HG03175 (cell line): Measurements from ENCODE around the gene CACNA2D3.

Experiments
- ATAC-seq: cut with Tn5 transposase; IDR thresholded peaks from one replicate; pipeline ENCODE4 v1.9.1; 2021; ENCODE audit warnings: mild to moderate bottlenecking, moderate library complexity; ENCODE audit not compliant: unreplicated experiment

The CACNA2D3 gene

DNA sequence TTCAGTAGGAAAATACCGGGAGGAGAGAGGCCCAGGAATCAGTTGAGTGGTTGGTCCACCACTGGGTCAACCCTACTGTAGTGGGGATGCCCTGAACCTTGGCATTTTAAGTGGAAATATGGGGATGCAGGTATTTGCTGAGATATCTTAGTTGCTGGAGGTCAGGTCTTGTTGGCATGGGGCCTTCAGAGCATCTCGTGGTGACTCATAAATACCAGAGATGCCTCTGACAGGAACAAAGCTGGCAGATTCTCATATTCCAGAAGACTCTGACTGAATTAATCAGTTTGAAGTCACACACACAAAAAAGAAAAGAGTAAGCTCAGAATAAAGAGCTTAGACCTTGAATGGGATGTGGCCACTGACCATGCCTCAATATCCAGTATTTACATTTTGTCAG, 91.6 kb downstream of the CACNA2D3 start:
- ATAC-seq = no peak

DNA sequence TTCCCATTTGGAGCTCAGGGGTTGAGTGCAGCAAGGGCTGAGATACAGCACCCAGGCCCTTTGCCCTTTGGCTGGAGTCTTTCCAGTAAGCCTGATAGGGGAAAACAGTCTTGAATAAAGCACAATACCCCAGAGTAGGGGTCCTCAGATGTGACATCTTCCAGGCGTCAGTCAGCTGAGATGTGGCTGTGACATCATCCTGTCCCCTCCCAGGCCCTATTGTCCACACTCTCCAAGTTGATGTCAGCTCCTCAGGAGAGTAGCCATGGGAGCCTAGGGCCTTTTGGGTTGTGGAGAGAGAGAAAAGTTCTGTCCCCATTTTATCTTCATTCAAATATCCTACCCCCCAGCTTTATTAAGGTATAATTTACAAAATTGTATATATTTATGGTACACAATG, 92.5 kb downstream of the CACNA2D3 start:
- ATAC-seq = no peak

DNA sequence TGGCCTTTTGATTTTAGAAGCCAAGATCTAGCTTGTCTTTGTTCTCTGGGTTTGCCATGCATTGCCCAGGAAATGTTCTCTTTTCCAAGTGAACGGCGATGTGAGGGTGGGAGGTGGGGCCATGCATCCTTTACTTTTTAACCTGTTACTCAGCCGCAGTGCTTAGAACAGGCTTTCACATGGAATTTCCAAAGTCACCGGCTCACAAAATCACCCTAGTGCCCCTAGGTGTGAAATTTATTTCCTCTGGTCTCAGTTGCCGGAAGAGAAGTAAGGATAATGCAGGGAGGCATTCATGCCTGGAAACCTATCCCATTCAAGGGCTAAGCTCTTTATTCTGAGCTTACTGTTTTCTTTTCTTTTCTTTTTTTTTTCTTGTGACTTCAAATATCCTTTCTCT, 93.2 kb downstream of the CACNA2D3 start:
- ATAC-seq = no peak

DNA sequence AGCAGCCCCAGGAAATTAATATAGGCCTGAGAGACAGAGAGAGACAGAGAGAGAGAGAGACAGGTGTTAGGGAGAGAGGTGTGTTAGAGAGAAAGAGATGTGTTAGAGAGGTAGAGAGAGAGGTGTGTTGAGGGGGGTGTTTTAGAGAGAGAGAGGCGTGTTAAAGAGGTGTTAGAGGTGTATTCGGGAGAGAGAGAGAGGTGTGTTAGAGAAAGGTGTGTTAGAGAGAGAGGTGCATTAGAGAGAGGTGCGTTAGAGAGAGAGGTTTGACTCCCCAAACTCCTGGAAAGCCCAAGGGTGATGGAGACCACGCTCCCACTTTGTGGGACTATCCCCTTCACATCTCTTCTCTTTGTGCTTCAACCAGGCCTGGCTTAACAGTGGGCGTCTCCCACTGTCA, 95.5 kb downstream of the CACNA2D3 start:
- no peak for ATAC-seq

DNA sequence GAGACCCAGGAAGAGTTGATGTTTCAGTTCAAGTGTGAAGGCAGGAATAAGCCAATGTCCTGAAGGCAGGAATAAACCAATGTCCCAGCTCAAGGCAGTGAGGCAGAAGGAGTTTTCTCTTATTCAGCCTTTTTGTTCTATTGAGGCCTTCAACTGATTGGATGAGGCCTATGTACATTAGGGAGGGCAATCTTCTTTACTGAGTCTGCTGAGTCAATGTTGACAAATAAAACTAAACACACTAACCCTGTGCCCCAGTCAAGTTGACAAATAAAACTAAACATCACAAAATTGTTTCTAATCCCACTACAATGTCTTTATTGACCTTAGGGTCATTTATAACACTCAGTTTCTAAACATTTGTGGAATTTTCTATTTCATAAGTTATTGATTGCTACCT, 100.0 kb downstream of the CACNA2D3 start:
- no peak for ATAC-seq

DNA sequence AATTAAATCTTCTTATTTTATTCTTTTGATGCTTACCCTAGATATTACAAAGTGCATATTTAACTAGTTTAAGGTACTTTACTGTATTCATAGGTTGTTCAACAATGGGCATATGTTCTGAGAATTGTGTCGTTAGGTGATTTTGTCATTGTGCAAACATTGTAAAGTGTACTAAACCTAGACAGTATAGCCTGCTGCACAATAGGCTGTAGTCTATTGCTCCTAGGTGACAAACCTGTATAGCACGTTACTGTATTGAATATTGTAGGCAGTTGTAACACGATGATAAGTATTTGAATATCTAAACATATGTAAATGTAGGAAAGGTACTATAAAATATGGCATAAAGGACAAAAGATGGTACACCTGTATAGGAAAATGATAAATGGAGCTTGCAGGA, 100.7 kb downstream of the CACNA2D3 start:
- ATAC-seq = no peak

DNA sequence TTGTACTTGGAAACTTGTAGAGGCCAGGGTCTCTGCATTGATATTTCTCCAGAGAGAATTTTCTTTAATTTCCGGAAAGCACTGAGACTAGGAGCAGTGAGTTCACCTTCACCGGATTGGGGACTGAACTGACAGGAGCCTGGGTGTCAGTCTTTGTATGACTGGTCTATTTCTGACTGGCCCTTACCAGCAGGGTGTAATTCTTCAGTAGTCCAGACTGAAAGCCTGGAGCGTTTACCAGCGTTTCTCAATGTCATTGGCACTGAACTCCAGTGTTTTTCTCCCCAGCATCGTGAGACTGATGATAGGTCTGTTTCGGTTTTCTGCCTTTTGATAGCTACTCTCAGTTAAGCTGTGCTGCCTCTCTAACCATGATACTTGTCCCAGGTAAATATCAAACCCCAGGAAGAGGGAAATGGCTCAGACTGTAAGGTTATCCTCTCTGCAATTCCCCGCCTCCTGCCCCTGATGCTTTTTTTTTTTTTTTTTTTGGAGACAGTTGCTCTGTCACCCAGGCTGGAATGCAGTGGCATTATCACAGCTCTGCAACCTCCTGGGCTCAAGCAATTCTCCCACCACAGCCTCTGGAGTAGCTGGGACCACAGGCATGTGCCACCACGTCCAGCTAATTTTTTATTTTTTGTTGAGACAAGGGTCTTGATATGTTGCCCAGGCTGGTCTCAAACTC, 103.6 kb downstream of the CACNA2D3 start:
- ATAC-seq = no peak

DNA sequence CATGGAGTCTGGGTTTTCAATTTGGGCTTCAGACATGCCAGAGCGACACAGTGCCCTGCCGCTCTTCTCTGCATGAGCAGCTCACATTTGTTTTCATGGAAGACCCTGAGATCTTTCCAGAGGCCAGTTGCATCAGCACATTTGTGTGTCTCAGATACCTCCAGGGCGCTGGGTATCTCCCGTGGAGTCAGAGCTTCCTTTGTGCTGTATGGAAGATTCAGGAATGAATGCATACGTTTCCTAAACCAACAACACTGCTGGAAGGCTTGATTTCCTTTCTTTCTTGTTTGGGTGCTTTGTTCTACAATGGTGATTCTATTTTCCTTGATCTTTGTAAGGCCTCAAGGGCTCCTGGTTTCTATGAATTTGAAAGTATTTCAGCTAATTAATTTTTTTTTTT, 106.5 kb downstream of the CACNA2D3 start:
- no peak for ATAC-seq

DNA sequence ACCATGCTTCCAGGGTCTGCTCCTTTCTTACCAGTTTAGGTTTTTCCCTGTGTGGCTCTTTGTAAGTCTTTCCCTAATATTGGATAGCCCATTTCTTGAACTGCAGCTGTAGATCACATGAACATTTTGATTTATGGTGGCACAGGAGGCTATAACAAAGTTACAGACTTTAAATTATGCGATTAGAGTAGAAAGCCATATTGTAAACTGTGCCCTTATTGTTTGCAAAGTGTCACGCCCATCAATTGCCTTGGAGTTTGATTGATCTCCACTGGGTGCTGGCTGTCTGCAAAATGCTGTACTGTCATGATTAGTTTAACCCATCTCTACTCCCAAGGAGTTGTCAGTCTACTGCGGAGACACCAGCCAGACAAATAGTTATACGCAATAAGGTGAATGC, 110.3 kb downstream of the CACNA2D3 start:
- no peak for ATAC-seq

DNA sequence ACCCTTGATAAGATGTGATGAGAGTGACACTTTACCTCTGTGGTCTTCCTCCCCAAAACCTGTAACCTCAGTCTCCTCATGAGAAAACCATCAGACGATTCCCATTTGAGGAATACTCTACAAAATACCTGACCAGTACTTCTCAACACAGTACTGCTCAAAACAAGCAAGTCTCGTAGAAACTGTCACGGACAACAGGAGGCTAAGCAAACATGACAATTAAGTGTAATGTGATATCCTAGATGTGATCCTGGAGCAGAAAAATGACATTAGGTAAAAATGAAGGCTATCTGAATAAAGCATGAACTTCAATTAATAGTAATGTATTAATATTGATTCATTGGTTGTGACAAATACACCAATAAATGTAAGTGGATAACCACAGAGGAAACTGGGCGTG, 113.6 kb downstream of the CACNA2D3 start:
- ATAC-seq = no peak

DNA sequence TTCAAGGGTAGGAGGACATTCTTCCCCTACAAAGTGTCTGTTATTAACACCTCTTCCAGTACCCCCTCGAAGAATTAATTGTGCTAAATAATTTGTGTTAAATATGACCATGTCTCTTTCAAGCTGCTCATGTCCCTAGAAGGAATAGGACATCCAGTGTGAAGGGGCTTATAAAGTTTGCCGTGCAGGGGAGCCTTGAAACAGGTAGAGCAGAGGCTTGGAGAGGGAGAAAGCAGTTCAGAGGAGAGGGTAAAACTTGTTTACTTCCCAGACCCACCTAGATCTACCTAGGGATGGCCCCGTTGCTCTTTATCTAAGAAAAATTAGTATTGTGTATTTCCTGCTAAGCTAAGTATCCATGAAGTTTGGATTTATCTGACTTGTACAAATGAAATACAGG, 114.8 kb downstream of the CACNA2D3 start:
- no peak for ATAC-seq

DNA sequence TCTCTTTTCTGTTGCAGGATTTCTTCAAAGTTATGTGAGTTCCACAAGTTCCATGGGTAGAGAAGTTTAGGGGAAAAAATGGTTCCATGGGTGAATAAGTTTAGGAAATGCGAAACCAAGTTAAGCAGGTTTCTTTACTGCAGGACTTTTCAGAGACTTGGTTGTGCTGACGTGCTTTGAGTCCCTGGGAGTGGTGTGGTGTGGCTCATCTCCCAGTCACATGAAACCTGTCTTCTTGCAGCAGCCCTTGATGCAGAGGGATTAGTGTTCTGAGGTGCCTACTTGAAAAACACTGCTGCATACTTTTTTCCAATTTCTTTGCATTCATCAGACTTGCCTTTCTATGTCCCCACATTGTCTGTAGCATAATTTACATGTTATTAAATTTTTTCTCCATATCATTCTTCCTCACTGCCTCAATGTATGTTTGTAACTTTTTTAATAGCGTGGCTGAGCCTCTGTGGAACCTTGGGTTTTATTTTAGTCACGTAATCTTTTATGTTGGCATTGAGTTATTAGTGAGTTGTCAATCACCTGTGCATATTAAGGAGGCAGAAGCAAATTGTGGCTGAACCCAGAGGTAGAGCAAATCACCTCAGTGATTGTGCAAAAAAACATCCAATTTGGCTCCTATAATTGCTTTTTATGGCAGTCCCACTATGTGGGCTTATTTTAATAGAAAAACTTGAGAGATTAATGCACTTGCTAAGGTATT, 115.6 kb downstream of the CACNA2D3 start:
- ATAC-seq = no peak

DNA sequence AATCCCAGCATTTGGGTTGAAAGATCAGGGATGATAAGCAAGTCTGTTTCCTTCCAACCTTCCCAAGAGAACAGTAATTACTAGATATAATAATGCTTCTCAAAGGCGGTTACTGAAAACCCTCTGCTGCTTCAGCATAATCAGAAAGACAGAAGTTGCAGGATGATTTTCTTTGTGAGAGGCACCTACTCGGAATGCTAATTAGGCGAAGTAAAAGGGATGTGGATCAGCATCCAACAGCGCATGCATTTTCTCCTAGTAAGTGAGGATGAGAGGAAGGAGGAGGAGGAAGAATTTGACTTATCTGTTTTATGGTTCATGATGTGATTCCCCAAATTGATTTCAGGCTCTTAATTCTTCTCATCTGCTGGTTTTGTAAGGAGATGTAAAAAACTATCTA, 118.0 kb downstream of the CACNA2D3 start:
- no peak for ATAC-seq

DNA sequence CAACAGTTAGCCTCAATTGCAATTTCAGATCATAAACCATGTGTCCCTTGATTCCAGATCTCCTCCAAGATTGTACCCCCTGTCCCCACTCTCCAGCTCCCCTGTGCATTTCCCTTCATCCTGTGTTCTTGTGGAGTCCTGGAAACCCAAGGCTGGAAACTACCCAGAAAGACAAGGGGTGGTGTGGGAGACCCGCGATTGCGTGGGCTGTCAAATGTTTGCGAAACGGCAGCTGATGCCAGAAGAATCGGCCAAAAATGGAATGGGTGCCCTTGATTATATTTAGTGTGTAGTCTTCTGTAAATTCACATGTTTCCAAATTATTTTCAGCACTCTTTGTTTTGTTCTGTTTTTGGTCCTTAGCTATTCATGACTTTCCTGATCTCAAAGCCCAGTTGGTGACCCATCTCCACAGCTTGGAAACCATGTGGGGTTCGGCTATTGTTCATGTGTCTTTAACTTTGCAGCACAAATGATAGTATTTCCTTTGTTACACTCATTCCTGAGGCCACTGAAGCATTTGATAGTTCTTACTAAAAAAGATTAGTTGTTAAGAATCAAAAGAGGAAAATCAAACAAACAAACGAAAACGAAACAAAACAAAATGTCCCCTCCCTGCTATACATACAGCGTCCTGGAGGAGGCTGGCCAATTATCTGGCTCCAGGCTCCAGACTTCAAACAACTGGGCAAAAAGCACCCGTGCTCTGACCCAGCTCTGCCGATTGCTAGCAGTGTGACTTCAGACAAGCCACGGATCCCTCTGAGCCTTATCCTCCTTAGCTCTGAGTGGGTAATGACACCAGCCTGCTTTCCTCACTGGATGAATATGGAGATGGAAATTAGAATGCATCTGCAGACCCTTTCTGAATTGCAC, 120.9 kb downstream of the CACNA2D3 start:
- ATAC-seq = no peak

DNA sequence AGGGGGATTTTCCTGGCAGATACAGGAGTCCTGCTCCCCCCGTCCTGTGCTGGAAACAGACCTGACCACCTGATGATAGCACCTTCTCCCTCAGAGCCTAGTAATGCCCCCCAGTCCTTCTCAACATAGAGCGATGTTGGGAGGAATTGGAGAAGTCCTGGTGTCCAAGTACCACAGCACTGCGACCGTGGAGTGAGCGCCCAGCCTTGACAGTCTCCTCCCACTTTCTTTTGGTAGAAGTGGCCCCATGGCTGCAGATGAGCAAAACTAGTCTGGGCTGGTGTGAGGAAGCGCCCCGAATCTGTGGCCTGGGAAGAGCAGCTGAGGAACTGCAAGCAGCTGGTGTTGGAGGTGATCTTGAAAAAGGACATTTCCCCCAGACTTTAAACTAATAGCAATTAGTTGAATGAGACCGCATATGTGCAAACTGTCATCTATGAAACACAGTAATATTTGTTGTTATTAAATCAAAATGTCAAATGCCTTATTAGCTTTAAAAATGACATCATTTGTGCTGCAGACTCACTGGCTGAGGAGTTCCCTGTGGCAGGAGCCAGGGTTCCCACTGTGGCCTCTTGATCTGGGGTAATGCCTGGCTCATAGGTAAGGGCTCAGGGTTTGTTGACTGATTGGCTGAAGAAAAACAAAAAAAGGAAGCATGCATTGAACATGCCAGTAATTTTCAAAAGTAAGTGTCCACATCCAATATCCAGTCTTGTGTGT, 121.8 kb downstream of the CACNA2D3 start:
- no peak for ATAC-seq

DNA sequence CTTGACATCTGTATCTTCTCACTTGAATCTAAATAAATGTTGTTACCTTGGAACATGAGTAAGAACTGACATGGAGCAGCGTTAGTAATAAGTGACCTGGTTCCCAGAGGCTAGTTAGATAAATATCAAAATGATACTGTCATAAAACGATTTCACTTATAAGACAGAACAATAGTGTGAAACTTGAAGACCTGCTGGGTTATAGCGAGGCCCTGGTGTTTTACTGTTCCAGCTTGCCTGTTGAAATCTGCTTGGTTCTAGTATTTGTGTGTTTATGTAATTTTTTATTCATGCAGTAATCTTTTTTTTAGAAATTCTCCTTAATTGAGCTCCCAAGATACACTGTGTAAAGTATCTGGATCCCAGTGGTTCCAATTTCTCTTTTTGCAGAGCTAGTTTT, 129.4 kb downstream of the CACNA2D3 start:
- ATAC-seq = no peak

DNA sequence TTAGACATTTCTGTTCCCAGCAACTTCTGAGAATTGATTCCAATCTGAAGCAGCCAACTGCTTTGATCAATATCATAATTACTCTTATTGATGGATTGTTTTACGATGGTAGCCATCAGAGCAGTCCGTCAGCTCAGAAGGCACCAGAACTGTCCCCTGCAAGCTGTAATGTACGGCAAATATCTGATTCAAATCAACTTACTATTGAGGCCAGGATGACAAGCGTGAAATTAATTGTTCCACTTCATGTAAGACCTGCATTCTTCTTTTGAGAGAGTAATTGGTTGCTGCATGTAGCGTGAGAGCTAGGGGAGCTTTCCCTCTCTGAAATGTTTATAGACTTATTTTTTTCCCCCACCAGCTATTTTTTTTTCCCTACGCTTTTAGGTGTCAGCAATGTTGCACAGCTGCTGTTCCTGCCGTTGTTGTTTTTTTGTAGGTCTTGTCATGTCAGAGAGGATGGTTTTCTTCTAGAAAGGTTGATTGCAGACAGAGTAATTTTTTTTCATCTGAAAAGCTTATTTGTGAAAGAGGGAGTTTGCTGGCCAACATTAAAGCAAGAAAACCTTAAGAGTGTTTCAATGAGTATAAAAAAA, 134.9 kb downstream of the CACNA2D3 start:
- no peak for ATAC-seq

DNA sequence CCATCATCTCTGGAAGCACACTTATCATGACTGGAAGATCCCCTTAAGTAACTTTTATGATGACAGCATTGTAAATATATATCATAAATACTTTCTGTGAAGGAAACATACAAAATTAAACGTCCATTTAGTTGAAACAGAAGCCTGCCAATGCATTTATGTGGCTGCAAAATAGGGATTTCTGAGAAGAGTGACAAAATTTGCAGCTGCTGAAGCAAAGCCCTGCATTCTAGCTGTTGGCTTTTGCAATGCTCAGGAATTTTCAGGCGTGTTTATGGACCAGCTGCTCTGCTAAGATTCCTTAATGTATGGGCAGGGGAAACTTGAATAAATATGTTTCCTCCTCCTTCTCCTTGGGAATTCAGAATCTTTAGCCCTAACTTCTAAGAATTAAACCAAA, 137.3 kb downstream of the CACNA2D3 start:
- no peak for ATAC-seq

DNA sequence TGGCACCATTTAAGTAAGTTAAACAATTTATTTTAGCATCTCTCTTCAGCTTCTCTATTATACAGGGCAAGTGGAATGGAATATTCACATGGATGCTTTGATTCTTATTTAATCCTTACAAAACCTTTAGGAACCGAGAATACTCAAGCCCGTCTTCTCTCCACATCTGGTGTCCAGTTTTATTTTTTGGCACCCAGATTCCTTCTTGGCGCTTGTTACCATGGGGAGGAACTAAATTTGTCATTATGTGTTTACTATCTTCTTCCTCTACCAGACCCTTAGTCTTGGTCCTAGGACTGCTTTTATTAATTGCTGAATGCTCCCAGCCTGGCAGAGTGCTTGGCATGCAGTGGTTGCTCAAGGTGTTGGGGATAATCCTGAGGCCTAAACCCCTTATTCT, 138.8 kb downstream of the CACNA2D3 start:
- ATAC-seq = no peak

DNA sequence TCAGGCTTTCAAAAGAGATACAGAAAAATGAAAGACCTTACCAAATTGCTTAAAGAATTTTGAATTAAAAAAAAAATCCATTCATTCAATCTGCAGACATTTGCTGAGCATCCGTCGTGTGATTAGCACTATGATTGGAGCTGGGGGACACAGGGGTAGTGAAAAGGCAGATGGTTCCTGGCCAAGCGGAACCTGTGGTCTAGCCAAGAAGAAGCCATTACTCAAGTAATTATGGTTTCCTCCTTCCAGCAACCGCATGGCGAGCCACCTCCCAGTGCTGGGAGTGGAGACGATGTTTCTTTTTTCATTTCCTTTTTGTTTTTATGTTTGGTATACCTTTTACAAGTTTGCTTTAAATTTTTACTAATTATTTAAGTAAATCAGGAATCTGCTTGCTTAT, 140.2 kb downstream of the CACNA2D3 start:
- ATAC-seq = no peak

DNA sequence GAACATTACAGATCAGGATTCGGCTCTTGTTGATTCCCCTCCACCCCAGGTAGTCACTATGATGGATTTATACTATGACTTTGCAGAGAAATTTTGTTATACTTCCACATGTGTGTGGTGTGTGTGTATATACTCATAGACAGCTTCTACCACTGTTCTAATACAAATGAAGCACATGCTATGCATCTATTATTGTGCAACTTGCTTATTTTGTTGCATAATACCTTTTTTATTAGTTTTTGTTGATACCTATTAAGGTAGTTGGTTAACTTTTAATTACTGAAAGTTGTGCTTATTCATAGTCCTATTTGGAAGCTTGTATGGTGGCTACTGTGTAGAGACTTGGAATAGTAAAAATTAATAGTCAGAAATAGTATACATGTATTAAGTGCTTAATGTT, 140.6 kb downstream of the CACNA2D3 start:
- no peak for ATAC-seq
